GM12878 (cell line): ENCODE data around the gene BMF. TPM values are rescaled to one million over a fixed set of nuclear protein-coding genes. Genes with fewer than 3 reads are reported as not detected.
A peak's percentile ranks its signal among the peaks of the same experiment; 100 is the strongest.

Experiments
- CBFB ChIP-seq: IDR thresholded peaks from 2 replicates; pipeline ENCODE4 v1.6.1; 2016; ENCODE audit warnings: antibody characterized with exemption, low read depth
- ESRRA ChIP-seq: IDR thresholded peaks from 2 replicates; pipeline ENCODE4 v1.6.1; 2012; ENCODE audit warnings: mild to moderate bottlenecking, low read length, improper control_type of control experiment
- NR2F1 ChIP-seq: fragments of 450-650 bp; conservative IDR thresholded peaks from 2 replicates; pipeline ENCODE4 v1.6.1; 2017; ENCODE audit warnings: mild to moderate bottlenecking
- PAX8 ChIP-seq: fragments of 450-650 bp; IDR thresholded peaks from 2 replicates; pipeline ENCODE4 v1.6.1; 2017; ENCODE audit warnings: mild to moderate bottlenecking, moderate library complexity
- POLR2AphosphoS2 ChIP-seq: IDR thresholded peaks from 2 replicates; pipeline ENCODE4 v1.6.1; 2011; ENCODE audit warnings: low read depth, mild to moderate bottlenecking, low read length, improper control_type of control experiment, moderate library complexity
- SP1 ChIP-seq: IDR thresholded peaks from one replicate; pipeline ENCODE4 v1.6.1; 2011; ENCODE audit warnings: low read depth, low read length
- TCF7 ChIP-seq: IDR thresholded peaks from 2 replicates; pipeline ENCODE4 v1.6.1; 2014; ENCODE audit warnings: antibody characterized with exemption, borderline replicate concordance
- YY1 ChIP-seq: IDR thresholded peaks from 2 replicates; pipeline ENCODE4 v1.6.1; 2011; ENCODE audit warnings: low read depth, mild to moderate bottlenecking, low read length
- polyA plus RNA-seq, 11 experiments: library from polyadenylated mRNA; depleted of rRNA in 4 of 11; unstranded in 6 of 11; stranded (reverse) in 5 of 11; fragments of >200 nt; fragmentation: Nextera tagmentation in 4 of 11; fragmentation: Illumina TruSeq in 1 of 11; extraction: Ambion mirVana in 4 of 11; extraction: Trizol in 1 of 11; gene quantifications; 1 replicate in 1 of 11; 2 replicates in 10 of 11; pipeline versions ENCODE4 v1.2.1 to v1.2.3, GENCODE V29; 2011 to 2016; ENCODE audit warnings: inconsistent platforms in 2 of 11, missing spikeins in 2 of 11, low read depth in 1 of 11
- total RNA-seq, 4 experiments: library from RNA; depleted of rRNA in 3 of 4; stranded (reverse); fragments of >200 nt in 3 of 4; fragmentation: Illumina TruSeq in 1 of 4; extraction: Trizol in 1 of 4; gene quantifications; 2 replicates each; pipeline versions ENCODE4 v1.2.1 to v1.2.3, GENCODE V29; 2013 to 2021
- TF ChIP-seq, protein P1 (sequence below): IDR thresholded peaks from 2 replicates; pipeline ENCODE4 v1.6.1; 2012; ENCODE audit warnings: low read depth, low read length, improper control_type of control experiment
- TF ChIP-seq, protein P2 (sequence below): fragments of 150-350 bp; IDR thresholded peaks from 2 replicates; pipeline ENCODE4 v1.6.1; 2014; ENCODE audit warnings: mild to moderate bottlenecking, low read depth, low read length
- TF ChIP-seq, protein P3 (sequence below): IDR thresholded peaks from 2 replicates; pipeline ENCODE4 v1.6.1; 2012; ENCODE audit warnings: low read depth, low read length, improper control_type of control experiment
- TF ChIP-seq, protein P4 (sequence below): IDR thresholded peaks from 2 replicates; pipeline ENCODE4 v1.6.1; 2012; ENCODE audit warnings: mild to moderate bottlenecking, low read depth, low read length
- TF ChIP-seq, protein P5 (sequence below): fragments of 450-650 bp; formaldehyde crosslinking; IDR thresholded peaks from 2 replicates; pipeline ENCODE4 v1.4.0; 2022; ENCODE audit warnings: mild to moderate bottlenecking, moderate library complexity
- TF ChIP-seq, protein P6 (sequence below): fragments of 450-650 bp; IDR thresholded peaks from 2 replicates; pipeline ENCODE4 v1.6.1; 2016; ENCODE audit warnings: mild to moderate bottlenecking

The BMF gene
- total and polyA plus RNA-seq, 10 of the 15 experiments (the other 5 are each of a cell fraction or from before 2014, with no cell fraction given), result 0.82 to 34.9 (median 16.9) TPM

DNA sequence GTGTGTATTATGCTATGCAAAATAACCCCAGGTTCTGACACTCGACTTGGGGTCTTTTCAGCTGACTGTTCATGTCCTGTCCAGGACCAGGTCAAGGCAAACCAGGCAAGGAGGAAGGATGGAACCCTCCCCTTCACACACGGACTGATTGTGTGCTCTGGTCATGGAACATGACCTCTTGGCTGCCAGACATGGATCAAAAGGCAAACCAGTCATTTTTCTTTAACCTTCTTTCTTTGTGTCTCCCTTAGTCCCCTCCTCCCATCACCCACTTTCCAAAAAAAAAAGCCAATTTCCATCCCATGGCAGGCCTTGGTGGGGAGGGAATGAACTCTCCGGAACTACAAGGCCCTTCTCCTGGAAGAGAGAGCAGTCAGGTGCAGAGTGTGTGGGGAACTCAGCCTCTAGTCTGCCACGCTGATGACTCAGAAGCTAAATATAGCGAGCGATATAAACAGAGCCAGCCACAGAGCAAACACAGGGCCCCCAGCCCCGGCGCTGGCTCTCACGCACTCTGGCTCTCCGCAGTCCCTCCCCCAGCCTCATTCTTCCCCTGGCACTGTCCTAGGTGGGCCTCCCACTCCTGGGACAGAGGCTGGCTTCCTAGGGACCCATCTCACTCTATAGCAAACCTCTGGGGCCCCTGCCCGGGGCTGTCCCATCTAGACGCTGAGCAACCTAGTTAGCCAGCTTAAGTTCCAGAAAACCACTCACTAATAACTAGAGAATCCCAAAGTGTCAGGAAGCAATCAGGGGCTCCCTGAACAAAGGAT lies 10.0 kb downstream of the BMF start (continued):
- TF ChIP-seq, protein P1, sequence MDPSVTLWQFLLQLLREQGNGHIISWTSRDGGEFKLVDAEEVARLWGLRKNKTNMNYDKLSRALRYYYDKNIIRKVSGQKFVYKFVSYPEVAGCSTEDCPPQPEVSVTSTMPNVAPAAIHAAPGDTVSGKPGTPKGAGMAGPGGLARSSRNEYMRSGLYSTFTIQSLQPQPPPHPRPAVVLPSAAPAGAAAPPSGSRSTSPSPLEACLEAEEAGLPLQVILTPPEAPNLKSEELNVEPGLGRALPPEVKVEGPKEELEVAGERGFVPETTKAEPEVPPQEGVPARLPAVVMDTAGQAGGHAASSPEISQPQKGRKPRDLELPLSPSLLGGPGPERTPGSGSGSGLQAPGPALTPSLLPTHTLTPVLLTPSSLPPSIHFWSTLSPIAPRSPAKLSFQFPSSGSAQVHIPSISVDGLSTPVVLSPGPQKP, result peak; percentile 69
- TF ChIP-seq POLR2AphosphoS2 (peak; percentile 90), NR2F1 (peak; percentile 70), SP1 (peak; percentile 95), YY1 (no peak), TCF7 (peak; percentile 36; the same call in 1 of the 2 replicates), ESRRA (0 out of 2 replicates have a peak, but pooled peaks have one; percentile 50), PAX8 (no peak), CBFB (peak; percentile 93)
- TF ChIP-seq, protein P2, sequence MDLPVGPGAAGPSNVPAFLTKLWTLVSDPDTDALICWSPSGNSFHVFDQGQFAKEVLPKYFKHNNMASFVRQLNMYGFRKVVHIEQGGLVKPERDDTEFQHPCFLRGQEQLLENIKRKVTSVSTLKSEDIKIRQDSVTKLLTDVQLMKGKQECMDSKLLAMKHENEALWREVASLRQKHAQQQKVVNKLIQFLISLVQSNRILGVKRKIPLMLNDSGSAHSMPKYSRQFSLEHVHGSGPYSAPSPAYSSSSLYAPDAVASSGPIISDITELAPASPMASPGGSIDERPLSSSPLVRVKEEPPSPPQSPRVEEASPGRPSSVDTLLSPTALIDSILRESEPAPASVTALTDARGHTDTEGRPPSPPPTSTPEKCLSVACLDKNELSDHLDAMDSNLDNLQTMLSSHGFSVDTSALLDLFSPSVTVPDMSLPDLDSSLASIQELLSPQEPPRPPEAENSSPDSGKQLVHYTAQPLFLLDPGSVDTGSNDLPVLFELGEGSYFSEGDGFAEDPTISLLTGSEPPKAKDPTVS, result no peak
- TF ChIP-seq, protein P3, sequence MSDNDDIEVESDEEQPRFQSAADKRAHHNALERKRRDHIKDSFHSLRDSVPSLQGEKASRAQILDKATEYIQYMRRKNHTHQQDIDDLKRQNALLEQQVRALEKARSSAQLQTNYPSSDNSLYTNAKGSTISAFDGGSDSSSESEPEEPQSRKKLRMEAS, result peak; percentile 35; the same call in 1 of the 2 replicates
- TF ChIP-seq, protein P4, sequence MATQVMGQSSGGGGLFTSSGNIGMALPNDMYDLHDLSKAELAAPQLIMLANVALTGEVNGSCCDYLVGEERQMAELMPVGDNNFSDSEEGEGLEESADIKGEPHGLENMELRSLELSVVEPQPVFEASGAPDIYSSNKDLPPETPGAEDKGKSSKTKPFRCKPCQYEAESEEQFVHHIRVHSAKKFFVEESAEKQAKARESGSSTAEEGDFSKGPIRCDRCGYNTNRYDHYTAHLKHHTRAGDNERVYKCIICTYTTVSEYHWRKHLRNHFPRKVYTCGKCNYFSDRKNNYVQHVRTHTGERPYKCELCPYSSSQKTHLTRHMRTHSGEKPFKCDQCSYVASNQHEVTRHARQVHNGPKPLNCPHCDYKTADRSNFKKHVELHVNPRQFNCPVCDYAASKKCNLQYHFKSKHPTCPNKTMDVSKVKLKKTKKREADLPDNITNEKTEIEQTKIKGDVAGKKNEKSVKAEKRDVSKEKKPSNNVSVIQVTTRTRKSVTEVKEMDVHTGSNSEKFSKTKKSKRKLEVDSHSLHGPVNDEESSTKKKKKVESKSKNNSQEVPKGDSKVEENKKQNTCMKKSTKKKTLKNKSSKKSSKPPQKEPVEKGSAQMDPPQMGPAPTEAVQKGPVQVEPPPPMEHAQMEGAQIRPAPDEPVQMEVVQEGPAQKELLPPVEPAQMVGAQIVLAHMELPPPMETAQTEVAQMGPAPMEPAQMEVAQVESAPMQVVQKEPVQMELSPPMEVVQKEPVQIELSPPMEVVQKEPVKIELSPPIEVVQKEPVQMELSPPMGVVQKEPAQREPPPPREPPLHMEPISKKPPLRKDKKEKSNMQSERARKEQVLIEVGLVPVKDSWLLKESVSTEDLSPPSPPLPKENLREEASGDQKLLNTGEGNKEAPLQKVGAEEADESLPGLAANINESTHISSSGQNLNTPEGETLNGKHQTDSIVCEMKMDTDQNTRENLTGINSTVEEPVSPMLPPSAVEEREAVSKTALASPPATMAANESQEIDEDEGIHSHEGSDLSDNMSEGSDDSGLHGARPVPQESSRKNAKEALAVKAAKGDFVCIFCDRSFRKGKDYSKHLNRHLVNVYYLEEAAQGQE, result 0 out of 2 replicates have a peak, but pooled peaks have one; percentile 50
- TF ChIP-seq, protein P5, sequence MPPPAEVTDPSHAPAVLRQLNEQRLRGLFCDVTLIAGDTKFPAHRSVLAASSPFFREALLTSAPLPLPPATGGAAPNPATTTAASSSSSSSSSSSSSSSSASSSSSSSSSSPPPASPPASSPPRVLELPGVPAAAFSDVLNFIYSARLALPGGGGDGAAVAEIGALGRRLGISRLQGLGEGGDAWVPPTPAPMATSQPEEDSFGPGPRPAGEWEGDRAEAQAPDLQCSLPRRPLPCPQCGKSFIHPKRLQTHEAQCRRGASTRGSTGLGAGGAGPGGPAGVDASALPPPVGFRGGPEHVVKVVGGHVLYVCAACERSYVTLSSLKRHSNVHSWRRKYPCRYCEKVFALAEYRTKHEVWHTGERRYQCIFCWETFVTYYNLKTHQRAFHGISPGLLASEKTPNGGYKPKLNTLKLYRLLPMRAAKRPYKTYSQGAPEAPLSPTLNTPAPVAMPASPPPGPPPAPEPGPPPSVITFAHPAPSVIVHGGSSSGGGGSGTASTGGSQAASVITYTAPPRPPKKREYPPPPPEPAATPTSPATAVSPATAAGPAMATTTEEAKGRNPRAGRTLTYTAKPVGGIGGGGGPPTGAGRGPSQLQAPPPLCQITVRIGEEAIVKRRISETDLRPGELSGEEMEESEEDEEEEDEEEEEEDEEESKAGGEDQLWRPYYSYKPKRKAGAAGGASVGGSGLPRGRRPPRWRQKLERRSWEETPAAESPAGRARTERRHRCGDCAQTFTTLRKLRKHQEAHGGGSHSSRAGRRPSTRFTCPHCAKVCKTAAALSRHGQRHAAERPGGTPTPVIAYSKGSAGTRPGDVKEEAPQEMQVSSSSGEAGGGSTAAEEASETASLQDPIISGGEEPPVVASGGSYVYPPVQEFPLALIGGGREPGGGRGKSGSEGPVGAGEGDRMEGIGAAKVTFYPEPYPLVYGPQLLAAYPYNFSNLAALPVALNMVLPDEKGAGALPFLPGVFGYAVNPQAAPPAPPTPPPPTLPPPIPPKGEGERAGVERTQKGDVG, result peak; percentile 26; the same call in 1 of the 2 replicates
- TF ChIP-seq, protein P6, sequence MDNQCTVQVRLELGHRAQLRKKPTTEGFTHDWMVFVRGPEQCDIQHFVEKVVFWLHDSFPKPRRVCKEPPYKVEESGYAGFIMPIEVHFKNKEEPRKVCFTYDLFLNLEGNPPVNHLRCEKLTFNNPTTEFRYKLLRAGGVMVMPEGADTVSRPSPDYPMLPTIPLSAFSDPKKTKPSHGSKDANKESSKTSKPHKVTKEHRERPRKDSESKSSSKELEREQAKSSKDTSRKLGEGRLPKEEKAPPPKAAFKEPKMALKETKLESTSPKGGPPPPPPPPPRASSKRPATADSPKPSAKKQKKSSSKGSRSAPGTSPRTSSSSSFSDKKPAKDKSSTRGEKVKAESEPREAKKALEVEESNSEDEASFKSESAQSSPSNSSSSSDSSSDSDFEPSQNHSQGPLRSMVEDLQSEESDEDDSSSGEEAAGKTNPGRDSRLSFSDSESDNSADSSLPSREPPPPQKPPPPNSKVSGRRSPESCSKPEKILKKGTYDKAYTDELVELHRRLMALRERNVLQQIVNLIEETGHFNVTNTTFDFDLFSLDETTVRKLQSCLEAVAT, result peak; percentile 61; the same call in 1 of the 2 replicates
